ENCODE data around the gene CEMP1. TPM values are rescaled to one million over a fixed set of nuclear protein-coding genes. Genes with fewer than 3 reads are reported as not detected.

Gene CEMP1
- total RNA-seq, 1 donor from 2014 or later = 0.16 TPM

DNA sequence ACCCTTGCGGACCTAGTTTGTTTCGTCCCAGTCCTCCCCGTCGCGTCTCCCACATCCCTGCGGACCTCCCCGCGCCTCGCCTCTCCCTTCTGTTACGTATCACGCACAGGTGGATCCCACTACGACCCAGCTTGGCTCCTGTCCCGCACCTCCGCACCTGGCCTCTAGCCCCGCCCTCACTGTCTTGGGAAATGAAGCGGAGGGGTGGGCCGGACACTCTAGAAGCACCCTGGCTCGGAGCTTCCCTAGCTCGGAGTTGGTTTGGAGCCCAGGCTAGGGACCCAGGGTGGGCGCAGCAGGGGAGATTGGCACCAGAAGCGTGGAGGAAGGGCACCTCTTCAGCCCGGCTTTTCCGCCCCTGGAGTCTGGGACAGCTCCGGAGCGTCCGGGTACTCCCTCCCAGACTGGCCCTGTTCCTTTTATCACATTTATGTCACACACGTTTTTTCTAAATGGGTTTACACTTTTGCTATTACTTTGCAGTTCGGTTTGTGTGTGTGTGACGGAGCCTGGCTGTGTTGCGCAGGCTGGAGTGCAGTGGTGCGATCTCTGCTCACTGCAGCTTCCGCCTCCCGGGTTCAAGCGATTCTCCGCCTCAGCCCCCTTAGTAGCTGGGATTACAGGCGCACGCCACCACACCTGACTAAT, 1.4 kb upstream of the CEMP1 start:
- ATAC-seq (ENCODE audit: low read depth) = peak; percentile 18
- peak overlapping the region; percentile 96 for H3K27ac Mint-ChIP-seq
- H3K27me3 Mint-ChIP-seq = no peaks in the 10 kb centered on the region
- peaks cover 16% of the 10 kb centered on the region for H3K36me3 Mint-ChIP-seq (ENCODE audit: low read depth)
- ChIA-PET CTCF (interaction anchor here (0.9 kb wide), 1 partner anchor 12 kb away, joined by 3 read pairs; no protein-coding TSS in a partner anchor), POLR2A (interaction anchor here (0.6 to 3.2 kb wide), 19 partner anchors 8 to 1651 kb away, joined by 3 to 76 read pairs (median 4); partner anchors contain the start of genes AMDHD2, ATP6V0C, NTHL1 and RPS2)
- peaks cover 28% of the 10 kb centered on the region for H3K4me1 Mint-ChIP-seq
- H3K4me3 Mint-ChIP-seq = peak overlapping the region; percentile 97
- peak; percentile 60 for DNase-seq
- no peaks in the 10 kb centered on the region for H3K9me3 Mint-ChIP-seq
- TF ChIP-seq, protein P1, sequence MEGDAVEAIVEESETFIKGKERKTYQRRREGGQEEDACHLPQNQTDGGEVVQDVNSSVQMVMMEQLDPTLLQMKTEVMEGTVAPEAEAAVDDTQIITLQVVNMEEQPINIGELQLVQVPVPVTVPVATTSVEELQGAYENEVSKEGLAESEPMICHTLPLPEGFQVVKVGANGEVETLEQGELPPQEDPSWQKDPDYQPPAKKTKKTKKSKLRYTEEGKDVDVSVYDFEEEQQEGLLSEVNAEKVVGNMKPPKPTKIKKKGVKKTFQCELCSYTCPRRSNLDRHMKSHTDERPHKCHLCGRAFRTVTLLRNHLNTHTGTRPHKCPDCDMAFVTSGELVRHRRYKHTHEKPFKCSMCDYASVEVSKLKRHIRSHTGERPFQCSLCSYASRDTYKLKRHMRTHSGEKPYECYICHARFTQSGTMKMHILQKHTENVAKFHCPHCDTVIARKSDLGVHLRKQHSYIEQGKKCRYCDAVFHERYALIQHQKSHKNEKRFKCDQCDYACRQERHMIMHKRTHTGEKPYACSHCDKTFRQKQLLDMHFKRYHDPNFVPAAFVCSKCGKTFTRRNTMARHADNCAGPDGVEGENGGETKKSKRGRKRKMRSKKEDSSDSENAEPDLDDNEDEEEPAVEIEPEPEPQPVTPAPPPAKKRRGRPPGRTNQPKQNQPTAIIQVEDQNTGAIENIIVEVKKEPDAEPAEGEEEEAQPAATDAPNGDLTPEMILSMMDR (IDR thresholded peaks at IDR 0.05) = no peak
- intact Hi-C loops (cut with micrococcal nuclease) = loop anchor here (1.0 to 10.0 kb wide), 3 partner anchors 12 to 372 kb away; partner anchors contain the start of genes AMDHD2 and ATP6V0C

GRCh38 chr16:2531696-2532493, 687 bp upstream of the CEMP1 start:
- H3K9me3 Mint-ChIP-seq = no peaks in the 10 kb centered on the region
- H3K36me3 Mint-ChIP-seq (ENCODE audit: low read depth) = peaks cover 20% of the 10 kb centered on the region
- H3K27ac Mint-ChIP-seq = peak overlapping the region; percentile 96
- ChIA-PET POLR2A (interaction anchor here (0.6 to 3.2 kb wide), 17 partner anchors 8 to 626 kb away, joined by 3 to 76 read pairs (median 4); partner anchors contain the start of genes AMDHD2, ATP6V0C, NTHL1 and RPS2), CTCF (interaction anchor here (0.9 kb wide), 1 partner anchor 11 kb away, joined by 3 read pairs; no protein-coding TSS in a partner anchor)
- intact Hi-C loops (cut with micrococcal nuclease) = loop anchor here (1.0 to 10.0 kb wide), 3 partner anchors 12 to 373 kb away; partner anchors contain the start of genes AMDHD2 and ATP6V0C
- peak; percentile 94 for ATAC-seq (ENCODE audit: low read depth)
- H3K4me1 Mint-ChIP-seq = peaks cover 23% of the 10 kb centered on the region
- H3K27me3 Mint-ChIP-seq = no peaks in the 10 kb centered on the region
- H3K4me3 Mint-ChIP-seq = peak overlapping the region; percentile 97
- DNase-seq = peak; percentile 97
- TF ChIP-seq, protein P1 (IDR thresholded peaks at IDR 0.05) = no peak

DNA sequence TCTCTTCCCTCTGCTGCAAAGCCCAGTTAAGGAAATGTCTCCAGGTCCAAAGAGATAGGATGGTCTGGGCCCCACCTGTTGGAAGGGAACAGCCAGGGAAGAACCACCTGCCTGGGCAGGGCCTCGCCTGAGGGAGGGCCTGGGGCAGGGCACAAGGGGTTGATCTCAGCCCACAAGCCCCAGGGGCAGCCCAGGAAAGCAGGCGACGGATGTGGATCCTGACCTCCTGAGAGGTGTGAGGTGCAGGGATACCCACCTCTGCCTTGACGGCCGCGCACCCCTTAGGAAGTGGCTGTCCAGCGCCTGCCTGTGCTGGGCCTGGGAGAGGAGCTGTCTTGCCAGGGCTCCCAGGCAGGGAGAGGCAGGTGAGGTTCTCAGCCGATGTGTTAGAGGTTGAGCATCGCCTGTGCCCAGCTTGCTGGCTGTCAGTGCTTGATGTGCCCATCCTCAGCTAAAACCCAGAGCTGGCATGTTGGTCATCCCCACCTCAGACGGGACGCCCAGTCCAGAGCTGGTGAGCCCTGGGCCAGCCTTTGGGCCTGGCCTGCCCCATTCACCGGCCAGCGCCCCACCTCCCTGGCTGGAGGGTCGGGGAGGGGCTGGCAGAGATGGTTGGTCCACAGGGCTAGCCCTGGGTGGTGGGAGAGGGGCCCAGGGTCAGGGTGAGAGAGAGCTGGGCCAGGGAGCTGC, 434 bp downstream of the CEMP1 start:
- POLR2A ChIA-PET = interaction anchor here (0.6 to 3.2 kb wide), 9 partner anchors 10 to 846 kb away, joined by 3 to 76 read pairs (median 9); partner anchors contain the start of genes AMDHD2, ATP6V0C and TRAF7
- Mint-ChIP-seq H3K4me3 (peak overlapping the region; percentile 97), H3K4me1 (peaks cover 20% of the 10 kb centered on the region), H3K9me3 (no peaks in the 10 kb centered on the region), H3K27me3 (no peaks in the 10 kb centered on the region), H3K27ac (peak overlapping the region; percentile 96), H3K36me3 (ENCODE audit: low read depth) (peaks cover 29% of the 10 kb centered on the region)
- intact Hi-C loops (cut with micrococcal nuclease) = loop anchor here (10.0 kb wide), 1 partner anchor 374 kb away; no protein-coding TSS in a partner anchor
- CTCF ChIA-PET = no interaction called here
- DNase-seq = no peak
- no peak for ATAC-seq (ENCODE audit: low read depth)
- TF ChIP-seq, protein P1 (IDR thresholded peaks at IDR 0.05) = no peak

- Mint-ChIP-seq H3K4me1 (peaks cover 17% of the 10 kb centered on the region), H3K27me3 (no peaks in the 10 kb centered on the region), H3K9me3 (no peaks in the 10 kb centered on the region), H3K36me3 (ENCODE audit: low read depth) (peaks cover 31% of the 10 kb centered on the region), H3K4me3 (peak overlapping the region; percentile 46), H3K27ac (no peak overlapping the region)
- ChIA-PET CTCF (no interaction called here), POLR2A (interaction anchor here (2.3 to 3.1 kb wide), 3 partner anchors 15 to 375 kb away, joined by 9 to 38 read pairs (median 16); partner anchors contain the start of genes ATP6V0C and TRAF7)
- DNase-seq (peak; percentile 12), ATAC-seq (ENCODE audit: low read depth) (no peak)
- intact Hi-C loops (cut with micrococcal nuclease) = loop anchor here (10.0 kb wide), 1 partner anchor 375 kb away; no protein-coding TSS in a partner anchor
- TF ChIP-seq, protein P1 (IDR thresholded peaks at IDR 0.05) = no peak
These were observed 1.1 kb downstream of the CEMP1 start for GRCh38 chr16:2529961-2530628.

Measured in activated B cell treated with CpG ODN at 0.5 μM for 24 hours (primary cell).